ENCODE measurements around the gene PACRG.

PACRG gene

GRCh38 chr6:163241683-163242082 is 513.9 kb downstream of the PACRG start:
- no peak for ATAC-seq
- Mint-ChIP-seq H3K27me3 (peaks cover 41% of the 10 kb centered on the region), H3K9me3 (no peaks in the 10 kb centered on the region)

GRCh38 chr6:163243083-163243482 is 515.3 kb downstream of the PACRG start:
- Mint-ChIP-seq H3K27me3 (peaks cover 41% of the 10 kb centered on the region), H3K27ac (no peak overlapping the region), H3K4me3 (no peak overlapping the region), H3K9me3 (no peaks in the 10 kb centered on the region), H3K4me1 (no peaks in the 10 kb centered on the region)
- no peak for DNase-seq
- no peak for ATAC-seq

More at GRCh38 chr6:163241683-163242082, 513.9 kb downstream of the PACRG start:
- Mint-ChIP-seq H3K4me3 (no peak overlapping the region), H3K27ac (no peak overlapping the region), H3K4me1 (no peaks in the 10 kb centered on the region)
- DNase-seq = no peak

- Mint-ChIP-seq H3K4me1 (no peaks in the 10 kb centered on the region), H3K27me3 (peaks cover 41% of the 10 kb centered on the region), H3K9me3 (no peaks in the 10 kb centered on the region), H3K27ac (no peak overlapping the region), H3K4me3 (no peak overlapping the region)
- ATAC-seq = no peak
- no peak for DNase-seq
Measured at GRCh38 chr6:163243692-163244589, 516.2 kb downstream of the PACRG start.

- ATAC-seq = no peak
- Mint-ChIP-seq H3K27me3 (peaks cover 33% of the 10 kb centered on the region), H3K9me3 (no peaks in the 10 kb centered on the region), H3K4me1 (peaks cover 4% of the 10 kb centered on the region), H3K27ac (no peak overlapping the region), H3K4me3 (no peak overlapping the region)
- DNase-seq = no peak
Measured at GRCh38 chr6:163248051-163248450, 520.3 kb downstream of the PACRG start.

- Mint-ChIP-seq H3K9me3 (no peaks in the 10 kb centered on the region), H3K27me3 (peaks cover 26% of the 10 kb centered on the region), H3K4me1 (peaks cover 4% of the 10 kb centered on the region), H3K4me3 (no peak overlapping the region), H3K27ac (no peak overlapping the region)
- DNase-seq (no peak), ATAC-seq (no peak)
Measured at GRCh38 chr6:163249651-163250101, 521.9 kb downstream of the PACRG start.

- H3K4me1 Mint-ChIP-seq = peaks cover 4% of the 10 kb centered on the region
- H3K4me3 Mint-ChIP-seq = no peak overlapping the region
- ATAC-seq (no peak), DNase-seq (no peak)
- no peak overlapping the region for H3K27ac Mint-ChIP-seq
- peaks cover 26% of the 10 kb centered on the region for H3K27me3 Mint-ChIP-seq
- no peaks in the 10 kb centered on the region for H3K9me3 Mint-ChIP-seq
Measured at GRCh38 chr6:163250116-163250515, 522.3 kb downstream of the PACRG start.

- Mint-ChIP-seq H3K4me1 (peaks cover 4% of the 10 kb centered on the region), H3K27me3 (peaks cover 17% of the 10 kb centered on the region), H3K27ac (no peak overlapping the region), H3K4me3 (no peak overlapping the region), H3K9me3 (no peaks in the 10 kb centered on the region)
- no peak for ATAC-seq
- DNase-seq = no peak
Measured at GRCh38 chr6:163252061-163252591, 524.4 kb downstream of the PACRG start.

- no peak overlapping the region for H3K4me3 Mint-ChIP-seq
Measured at GRCh38 chr6:163253556-163254213, 525.9 kb downstream of the PACRG start.

GRCh38 chr6:163254341-163254835 is 526.6 kb downstream of the PACRG start:
- no peak for ATAC-seq
- Mint-ChIP-seq H3K4me1 (peaks cover 4% of the 10 kb centered on the region), H3K27ac (peak overlapping the region in 1 of 2 donors; percentile 54), H3K4me3 (no peak overlapping the region), H3K9me3 (no peaks in the 10 kb centered on the region), H3K27me3 (peaks cover 15% of the 10 kb centered on the region)
- no peak for DNase-seq

More at GRCh38 chr6:163253556-163254213, 525.9 kb downstream of the PACRG start:
- Mint-ChIP-seq H3K4me1 (peaks cover 4% of the 10 kb centered on the region), H3K27me3 (peaks cover 17% of the 10 kb centered on the region), H3K9me3 (no peaks in the 10 kb centered on the region), H3K27ac (no peak overlapping the region)
- DNase-seq = no peak
- ATAC-seq = no peak

- Mint-ChIP-seq H3K4me1 (peaks cover 8% of the 10 kb centered on the region), H3K27ac (no peak overlapping the region), H3K9me3 (no peaks in the 10 kb centered on the region), H3K4me3 (no peak overlapping the region), H3K27me3 (peaks cover 14% of the 10 kb centered on the region)
- DNase-seq (no peak), ATAC-seq (no peak)
Measured at GRCh38 chr6:163255265-163255664, 527.5 kb downstream of the PACRG start.

GRCh38 chr6:163259689-163260088 is 531.9 kb downstream of the PACRG start:
- peak overlapping the region in 1 of 2 donors; percentile 61 for H3K4me3 Mint-ChIP-seq
- peak; percentile 39 for ATAC-seq
- peaks cover 10% of the 10 kb centered on the region for H3K4me1 Mint-ChIP-seq
- no peak for DNase-seq
- H3K27me3 Mint-ChIP-seq = peaks cover 9% of the 10 kb centered on the region
- H3K27ac Mint-ChIP-seq = no peak overlapping the region
- no peaks in the 10 kb centered on the region for H3K9me3 Mint-ChIP-seq

- peak; percentile 43 for ATAC-seq
Measured at GRCh38 chr6:163260111-163260895, 532.5 kb downstream of the PACRG start.

GRCh38 chr6:163260911-163261310 is 533.1 kb downstream of the PACRG start:
- ATAC-seq (no peak), DNase-seq (no peak)
- Mint-ChIP-seq H3K4me1 (peaks cover 10% of the 10 kb centered on the region), H3K9me3 (no peaks in the 10 kb centered on the region), H3K27ac (peak overlapping the region in 1 of 2 donors; percentile 47), H3K27me3 (peaks cover 9% of the 10 kb centered on the region), H3K4me3 (peak overlapping the region in 1 of 2 donors; percentile 61)

More at GRCh38 chr6:163260111-163260895, 532.5 kb downstream of the PACRG start:
- H3K4me1 Mint-ChIP-seq = peaks cover 10% of the 10 kb centered on the region
- no peaks in the 10 kb centered on the region for H3K9me3 Mint-ChIP-seq
- H3K27me3 Mint-ChIP-seq = peaks cover 9% of the 10 kb centered on the region
- peak overlapping the region in 1 of 2 donors; percentile 61 for H3K4me3 Mint-ChIP-seq
- peak overlapping the region in 1 of 2 donors; percentile 89 for H3K27ac Mint-ChIP-seq
- no peak for DNase-seq

- ATAC-seq (no peak), DNase-seq (no peak)
- Mint-ChIP-seq H3K27me3 (peaks cover 9% of the 10 kb centered on the region), H3K9me3 (no peaks in the 10 kb centered on the region), H3K4me1 (peaks cover 10% of the 10 kb centered on the region), H3K27ac (no peak overlapping the region), H3K4me3 (no peak overlapping the region)
Measured at GRCh38 chr6:163261361-163261760, 533.6 kb downstream of the PACRG start.

- Mint-ChIP-seq H3K4me1 (peaks cover 10% of the 10 kb centered on the region), H3K4me3 (no peak overlapping the region), H3K27me3 (peaks cover 9% of the 10 kb centered on the region), H3K9me3 (no peaks in the 10 kb centered on the region), H3K27ac (no peak overlapping the region)
- DNase-seq = no peak
- no peak for ATAC-seq
Measured at GRCh38 chr6:163262080-163262479, 534.3 kb downstream of the PACRG start.

Data from stimulated activated naive CD8-positive, alpha-beta T cell treated with anti-CD3 and anti-CD28 coated beads, Interleukin-15, amount 100 ng/mL, for 72 hours (primary cell).